NCI-H146 treated with DMSO at 0.1 percent for 48 hours (cell line): Measurements from ENCODE around the gene CLINT1.

Experiments
- DNase-seq: peaks from one replicate; lab custom pipeline; 2025; ENCODE audit not compliant: unreplicated experiment; lab: John Stamatoyannopoulos, UW

Gene CLINT1

DNA sequence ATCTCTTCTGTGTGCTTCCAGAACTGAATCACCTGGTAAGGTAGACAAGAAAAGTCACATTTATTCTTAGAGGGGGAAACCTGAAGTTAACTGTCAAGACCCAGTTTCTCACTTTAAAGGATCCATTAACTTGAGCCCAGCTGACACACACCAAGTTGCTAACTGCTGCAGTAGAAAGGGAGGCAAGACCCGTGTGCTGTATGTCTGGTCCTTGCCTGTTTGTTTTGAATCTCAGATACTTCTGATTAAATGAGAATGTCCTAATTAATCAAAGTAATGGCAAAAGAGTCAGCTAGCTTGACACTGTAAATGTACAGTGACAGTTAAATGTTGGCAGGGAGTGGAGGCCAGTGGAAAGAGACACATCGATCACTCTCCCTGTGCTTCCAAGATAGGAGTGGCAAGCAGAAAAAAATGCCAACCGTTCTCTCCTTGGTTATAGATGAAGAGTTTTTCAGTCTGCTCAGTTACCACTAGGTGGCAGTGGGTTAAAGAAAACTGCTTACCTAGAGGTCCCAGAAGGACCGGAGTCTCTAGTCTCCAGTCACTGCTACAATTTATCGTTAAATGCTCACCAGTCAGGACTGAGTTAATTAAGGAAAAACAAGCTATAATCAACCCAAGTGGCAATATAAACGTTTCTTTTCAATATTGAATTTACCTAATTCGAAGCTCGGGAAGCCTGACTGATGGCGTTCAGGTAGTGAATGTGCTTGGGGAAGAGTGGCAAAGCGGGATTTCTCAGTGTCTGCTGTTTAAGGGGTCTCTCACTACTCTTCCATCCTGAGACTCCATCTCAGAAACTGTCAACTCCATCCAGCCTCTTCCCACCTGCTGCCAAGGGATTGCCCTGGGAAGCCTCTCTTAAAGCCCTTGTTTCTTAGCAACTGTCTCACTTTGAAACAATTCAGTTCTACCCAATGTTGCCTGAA is 97.0 kb downstream of the CLINT1 start:
- DNase-seq, result peak; percentile 37

DNA sequence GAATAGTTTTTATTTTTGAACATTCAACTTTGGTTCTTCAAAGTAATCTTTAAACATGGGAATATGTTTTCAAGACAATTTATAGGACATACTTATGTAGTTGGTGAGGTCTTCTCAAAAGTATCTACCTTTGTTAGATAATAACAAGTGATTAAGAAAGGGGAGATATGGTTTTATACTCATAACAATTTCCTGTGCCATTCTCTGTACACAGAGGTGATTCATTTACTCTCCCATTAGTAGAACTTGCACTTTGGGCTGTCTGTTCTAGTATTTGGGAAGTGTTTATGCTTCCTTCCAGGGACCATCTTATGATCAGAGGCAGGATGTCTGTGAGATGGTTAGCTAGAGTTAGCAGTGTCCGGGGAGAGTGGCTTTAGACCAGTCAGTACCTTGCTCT is 100.2 kb downstream of the CLINT1 start:
- no peak for DNase-seq

DNA sequence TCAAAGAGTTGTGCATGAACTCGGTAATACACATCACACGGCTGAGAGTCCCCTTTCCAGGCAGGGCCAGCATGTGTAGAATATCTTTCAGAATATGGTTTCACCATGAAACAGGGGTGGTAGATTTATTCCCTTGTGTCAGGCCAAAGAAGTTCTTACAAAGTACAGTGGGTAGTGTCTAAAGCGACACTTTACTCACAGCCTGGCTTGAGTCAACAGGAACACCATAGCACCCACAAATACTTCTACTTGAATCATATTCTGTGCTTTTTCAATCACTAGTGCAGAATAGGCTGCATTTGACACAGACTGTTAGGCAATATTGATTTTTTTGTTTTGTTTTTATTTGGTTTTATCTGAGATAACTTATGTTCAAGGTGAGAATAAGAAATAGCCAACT is 102.8 kb downstream of the CLINT1 start:
- no peak for DNase-seq

DNA sequence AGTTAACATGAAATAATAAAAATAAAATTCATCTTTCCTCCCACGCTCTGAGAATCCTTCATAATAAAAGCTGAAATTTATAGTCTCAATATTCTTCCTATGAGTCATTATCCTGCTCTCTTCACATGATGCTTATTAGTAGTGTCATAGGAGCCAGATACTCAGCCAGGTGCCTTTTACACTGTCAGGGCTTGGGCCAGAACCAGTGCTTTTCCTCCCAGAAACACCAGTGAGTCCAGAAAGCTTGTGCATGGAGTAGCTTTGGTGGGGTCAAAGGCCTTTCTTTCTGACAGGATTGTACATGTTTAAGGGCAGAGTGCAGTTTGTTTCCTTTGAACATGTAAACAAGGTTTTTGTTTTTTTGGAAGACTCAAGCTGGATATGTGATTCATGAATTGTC is 108.6 kb downstream of the CLINT1 start:
- no peak for DNase-seq

DNA sequence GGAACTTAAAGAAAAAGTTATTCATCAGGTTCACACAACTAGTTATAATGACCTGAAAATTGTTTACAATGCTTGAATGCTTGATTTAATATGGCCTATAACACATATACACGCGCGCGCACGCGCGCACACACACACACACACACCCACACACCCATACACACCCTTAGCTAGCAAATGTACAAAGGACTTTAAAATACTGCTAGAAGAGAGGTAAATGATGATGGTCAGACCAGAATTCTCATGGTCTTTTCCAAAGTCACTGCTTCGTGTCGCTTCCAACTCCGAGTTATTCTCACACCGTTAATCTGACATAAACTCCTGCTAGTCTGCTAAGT is 109.5 kb downstream of the CLINT1 start:
- no peak for DNase-seq

DNA sequence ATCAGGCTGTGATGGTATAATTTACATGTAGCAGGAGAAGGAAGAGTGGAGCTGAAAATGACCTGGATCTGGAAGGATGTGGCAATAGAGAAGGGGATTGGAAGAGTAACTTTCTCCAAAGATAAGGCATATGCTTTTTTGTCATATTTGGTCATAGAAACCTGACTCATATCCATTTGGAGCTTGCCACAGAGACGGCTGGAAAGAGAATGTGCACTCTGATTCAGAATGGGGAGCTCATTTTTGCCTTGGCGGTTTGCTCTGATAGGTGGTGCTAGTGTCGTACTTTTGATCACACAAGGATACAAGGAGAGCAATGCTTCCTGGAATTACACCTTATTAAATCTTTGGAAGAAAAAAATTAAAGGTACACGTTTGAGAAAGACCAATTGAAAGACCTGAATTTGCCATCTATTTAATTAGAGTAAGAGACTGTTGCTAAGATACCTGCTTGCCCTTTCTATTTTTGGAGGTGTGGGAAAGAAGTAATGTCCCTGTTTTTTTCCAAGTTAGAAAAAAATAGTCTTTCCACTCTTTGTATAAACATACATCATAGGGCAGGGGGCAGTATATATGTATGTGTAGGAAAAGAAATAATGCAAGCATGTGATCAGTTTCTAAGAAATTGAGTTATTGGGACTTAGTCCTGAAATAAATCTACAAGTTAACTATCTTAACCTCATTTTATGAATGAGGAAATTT is 110.0 kb downstream of the CLINT1 start:
- DNase-seq, result no peak

DNA sequence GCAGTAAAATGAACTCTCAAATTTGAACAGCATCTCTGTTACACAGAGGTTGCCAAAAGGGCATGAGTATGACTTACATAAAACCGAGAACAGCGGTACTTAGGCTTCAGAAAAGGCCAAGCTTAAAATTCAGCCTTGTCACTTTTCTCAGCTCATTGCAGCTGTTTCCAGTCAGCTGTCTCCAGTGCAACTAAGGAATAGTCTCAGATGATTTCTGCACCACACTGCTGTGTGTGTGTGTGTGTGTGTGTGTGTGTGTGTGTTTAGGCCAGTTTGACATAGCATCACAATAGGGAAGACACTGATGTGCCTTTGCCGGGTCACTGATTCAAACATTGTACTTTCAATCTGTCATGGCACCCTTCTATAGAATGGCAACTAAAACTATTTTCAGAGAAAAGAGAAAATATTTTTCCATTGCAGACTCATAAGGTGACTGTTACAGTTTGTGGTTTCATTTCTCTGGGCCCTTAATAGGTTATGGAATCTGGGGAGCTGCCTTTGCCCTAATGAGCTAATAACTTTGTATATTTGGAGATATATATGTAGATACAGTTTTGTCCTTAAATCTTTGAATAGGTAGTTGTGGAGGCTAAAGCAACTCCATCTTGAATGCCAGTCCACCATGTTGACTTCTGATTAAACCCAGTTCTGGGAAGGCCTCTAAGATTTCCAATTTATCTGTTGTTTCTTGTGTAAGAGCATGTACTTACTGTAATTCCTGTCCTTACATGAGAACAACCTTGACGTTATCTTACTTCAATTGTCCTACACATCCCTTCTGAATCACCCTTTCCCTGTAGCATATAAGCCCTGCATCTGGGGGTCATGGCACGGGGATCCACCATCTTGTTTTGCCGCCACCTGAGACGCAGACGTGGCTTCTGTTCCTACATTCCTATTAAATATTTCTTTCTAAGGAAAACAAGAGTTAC is 110.9 kb downstream of the CLINT1 start:
- DNase-seq, result no peak

DNA sequence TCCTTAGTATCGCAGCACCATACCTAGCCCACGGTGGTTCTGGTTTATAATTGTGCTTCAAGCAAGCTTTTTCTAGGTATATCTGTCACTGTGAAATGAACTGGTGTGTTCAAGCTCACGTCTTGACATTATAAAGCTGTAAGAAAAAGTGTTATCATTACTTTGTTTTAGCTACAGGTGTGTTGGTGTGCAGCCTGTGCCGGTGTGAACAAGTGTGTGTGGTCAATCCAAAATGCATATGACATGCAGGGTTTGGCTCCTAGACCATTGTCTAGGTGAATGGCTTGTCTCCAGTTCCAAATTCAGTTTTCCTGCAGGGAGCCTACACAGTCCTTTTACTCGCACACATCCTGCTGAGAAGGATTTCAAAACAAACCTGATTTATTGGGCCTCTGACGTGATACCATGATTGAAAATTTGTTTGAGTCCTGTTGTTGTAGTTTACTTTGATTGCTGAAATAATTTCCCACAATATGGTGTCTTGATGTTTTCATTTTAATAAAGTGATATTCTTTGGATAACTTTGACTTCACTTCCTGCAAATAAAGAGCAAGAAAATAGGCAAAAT is 111.7 kb downstream of the CLINT1 start:
- DNase-seq, result peak; percentile 2

DNA sequence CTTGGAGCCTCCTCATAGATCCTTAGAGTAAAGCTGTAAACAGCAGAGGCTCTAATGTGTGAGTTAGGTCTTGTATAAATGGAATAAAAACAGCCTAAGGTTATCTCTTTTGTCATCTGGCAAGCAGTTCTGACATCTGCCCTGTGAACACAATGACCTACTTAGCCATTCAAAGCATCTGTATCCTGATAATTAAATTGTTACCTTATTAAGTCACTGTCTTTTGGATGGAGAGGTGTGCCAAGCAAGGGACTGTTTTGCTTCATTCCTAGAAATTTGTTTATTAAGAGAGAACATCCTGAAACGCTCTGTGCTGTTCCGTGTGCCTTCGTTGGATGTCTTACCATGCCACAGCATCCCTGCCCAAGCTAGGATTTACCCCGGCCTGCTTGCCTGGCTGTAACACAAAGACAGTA is 113.9 kb downstream of the CLINT1 start:
- DNase-seq, result no peak

DNA sequence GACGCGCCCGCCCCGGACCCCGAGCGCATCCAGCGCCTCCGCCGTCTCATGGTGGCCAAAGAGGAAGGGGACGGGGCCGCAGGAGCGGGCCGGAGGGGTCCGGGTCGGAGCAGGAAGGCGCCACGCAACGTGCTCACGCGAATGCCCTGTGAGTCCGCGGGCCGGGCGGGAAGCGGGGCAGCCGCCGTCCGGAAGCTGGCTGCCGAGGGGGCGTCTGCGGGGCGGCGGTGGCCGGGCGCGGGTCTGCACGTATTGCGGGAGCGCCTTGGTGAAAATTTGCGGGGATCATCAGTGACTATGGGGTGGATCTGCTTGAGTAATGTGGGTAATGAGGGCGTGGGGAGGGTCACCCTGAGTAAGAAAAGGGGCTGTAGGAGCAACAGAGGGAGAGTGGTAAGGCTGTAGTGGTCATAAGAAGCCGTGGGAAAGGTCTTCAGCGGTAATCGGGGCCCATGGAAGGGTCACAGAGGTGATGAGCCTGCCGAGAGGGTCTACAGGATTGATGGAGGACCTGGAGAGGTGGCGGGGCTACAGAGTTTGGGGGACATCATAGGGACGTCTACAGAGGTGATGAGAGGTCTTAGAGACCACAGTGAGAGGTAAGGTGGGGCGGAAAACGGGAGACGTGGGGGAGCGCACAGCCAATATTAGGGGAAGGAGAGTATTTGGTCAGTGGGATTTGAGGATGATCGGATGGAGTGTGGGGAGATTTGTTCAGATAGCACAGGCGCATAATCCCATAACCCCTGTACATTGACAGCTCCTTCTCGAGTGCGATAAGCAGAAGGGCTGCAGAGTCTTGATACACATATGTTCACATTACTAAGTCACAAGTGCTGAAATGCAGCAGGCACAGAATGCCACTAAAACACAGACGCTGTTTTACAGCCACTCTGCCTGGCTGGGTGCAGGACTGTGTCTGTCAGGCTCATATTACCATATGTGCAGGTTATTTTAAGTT is 114.6 kb downstream of the CLINT1 start:
- no peak for DNase-seq

DNA sequence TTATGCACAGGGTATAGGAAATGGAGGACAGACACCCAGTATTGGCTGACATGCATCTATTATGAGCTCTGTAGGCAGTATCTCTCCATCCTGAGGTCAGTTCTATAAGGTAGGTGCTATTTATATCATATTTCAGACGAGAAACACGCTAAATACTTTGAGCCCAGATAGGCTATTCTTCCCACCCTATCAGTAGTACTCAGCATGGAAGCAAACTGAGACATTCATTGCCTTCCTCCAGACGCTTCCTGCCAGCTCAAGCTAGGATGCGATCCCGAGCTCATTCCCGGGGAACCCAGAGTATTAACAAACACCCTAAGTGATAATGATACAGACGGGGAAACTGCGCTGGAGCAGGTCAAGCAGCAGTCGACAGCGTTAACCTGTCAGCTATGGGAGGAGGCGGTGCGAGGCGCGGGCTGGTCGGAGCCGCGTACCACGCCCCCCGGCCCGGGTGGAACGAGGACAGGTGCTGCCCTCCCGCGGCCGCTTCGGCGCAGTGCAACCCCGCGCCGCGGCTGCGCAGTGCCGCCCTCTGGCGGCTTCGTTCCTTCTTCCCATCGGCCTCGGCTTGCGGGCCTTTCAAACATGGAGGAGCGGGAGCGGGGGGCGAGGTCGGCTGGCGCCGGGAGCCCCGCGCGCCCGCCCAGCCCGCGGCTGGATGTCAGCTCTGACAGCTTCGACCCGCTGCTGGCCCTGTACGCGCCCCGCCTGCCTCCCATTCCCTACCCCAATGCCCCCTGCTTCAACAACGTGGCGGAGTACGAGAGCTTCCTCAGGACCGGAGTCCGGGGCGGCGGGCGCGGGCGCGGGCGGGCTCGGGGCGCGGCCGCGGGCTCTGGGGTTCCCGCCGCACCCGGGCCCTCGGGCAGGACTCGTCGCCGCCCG is 115.5 kb downstream of the CLINT1 start, which contains the start of gene LSM11:
Gene LSM11, plus strand, starts transcription at position 550 of the 888 bp plus-strand sequence. Its CDS starts 39 bp downstream, at position 589.
- peak; percentile 41 for DNase-seq

DNA sequence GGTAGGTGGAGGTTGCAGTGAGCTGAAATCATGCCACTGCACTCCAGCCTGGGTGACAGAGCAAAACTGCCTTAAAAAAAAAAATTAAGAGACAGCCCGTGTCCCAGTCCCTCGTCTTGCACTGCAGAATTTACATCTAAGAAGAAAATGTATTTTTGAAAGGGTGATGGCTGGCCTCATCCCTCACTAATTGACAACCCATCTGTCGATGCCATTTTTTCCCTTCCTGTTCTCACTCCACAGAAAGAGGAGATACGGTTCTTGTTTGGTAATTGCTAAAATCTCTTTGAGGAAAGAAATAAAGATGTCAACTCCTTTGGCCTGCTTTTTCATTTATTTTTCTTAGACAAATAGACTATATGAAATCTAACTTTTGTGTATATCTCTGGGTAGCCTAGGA is 117.8 kb downstream of the CLINT1 start:
- DNase-seq, result no peak

DNA sequence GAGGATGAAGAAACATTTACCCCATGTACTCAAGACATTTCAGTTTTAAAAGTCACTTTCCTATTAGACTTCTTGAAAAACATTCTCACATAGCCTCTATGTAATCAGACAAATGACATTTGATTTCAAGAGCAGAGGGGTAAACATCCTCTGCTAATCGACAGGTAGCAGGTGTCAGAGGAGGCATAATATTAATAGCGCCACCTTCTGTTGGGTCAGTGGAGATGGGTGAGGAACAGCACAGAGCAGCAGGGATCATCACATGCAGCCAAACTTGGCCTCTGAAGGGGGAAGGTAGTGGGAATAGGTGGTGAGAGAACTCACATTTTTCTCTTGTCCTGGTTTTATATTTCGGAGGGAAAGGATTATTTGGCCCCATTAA is 118.7 kb downstream of the CLINT1 start:
- DNase-seq, result no peak

DNA sequence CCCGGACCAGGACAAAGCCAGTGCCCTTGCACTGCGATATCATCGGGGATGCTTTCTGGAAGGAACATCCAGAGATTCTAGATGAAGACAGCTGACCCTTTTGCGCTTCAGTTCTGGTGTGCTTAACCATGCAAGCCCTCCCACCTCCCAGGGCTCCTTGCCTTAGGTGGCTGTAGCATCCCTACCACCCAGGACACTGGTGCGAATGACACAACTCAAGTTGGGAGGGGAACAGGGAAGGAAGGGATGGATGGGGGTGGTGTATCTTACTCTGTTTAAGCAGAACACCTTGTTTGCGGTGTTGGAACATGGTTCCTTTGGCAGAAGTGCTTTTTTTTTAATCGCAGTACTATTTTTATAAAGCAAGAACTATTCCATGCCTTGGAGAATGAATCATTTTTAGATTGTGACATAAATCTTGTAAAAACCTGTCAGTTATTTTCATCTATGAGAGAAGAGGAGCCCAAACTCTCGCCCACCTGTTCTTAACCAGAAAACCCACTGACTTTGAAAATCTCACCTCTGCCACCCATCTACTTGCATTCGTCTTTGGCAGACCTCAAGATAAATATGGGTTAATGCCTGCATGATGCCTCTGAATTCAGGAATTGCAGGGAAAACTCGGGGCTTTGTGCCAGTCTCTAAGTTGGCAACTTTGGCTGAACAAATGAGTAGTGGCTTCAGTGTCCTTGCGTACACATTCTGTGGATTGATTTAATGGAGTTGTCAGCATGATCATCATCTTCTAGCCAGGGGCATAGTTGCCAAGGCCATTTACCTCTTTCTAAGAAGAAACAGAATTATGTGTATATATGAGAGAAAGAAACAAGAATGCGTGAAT is 119.3 kb downstream of the CLINT1 start:
- no peak for DNase-seq

DNA sequence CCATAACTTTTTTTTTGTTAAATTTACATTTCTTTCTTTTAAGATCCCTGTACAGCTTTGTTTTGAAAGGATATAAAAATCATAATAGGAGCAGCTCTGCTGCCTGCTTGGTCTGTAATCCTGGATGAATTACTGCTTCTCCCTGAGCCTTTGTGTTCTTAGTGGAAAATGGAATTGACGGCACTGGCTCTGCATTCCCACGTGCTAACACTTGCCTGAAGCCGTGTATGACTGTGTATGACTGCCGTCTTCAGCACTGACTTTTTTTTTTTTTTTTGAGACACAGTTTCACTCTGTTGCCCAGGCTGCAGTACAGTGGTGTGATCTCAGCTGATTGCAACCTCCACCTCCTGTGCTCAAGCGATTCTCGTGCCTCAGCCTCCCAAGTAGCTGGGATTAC is 123.0 kb downstream of the CLINT1 start:
- no peak for DNase-seq
